Karpas-422 (cell line): ENCODE data around the gene ANKRD18A. TPM values are rescaled to one million over a fixed set of nuclear protein-coding genes. Genes with fewer than 3 reads are reported as not detected.
"Not testable (repeated sequence)": the region's sequence is repeated elsewhere in the genome, so short reads cannot be mapped to it uniquely, and the experiment has no call there.

Experiments
- DNase-seq: peaks from one replicate; pipeline ENCODE4 v3.0.0-alpha.2; 2015
- H2AFZ ChIP-seq: fragments of 200-600 bp; sonication (generic); 2 replicates; pipeline ENCODE4 v1.6.1; 2014; ENCODE audit warnings: antibody characterized with exemption, low read length, mixed read lengths
- H3K27ac ChIP-seq: fragments of 200-600 bp; sonication (generic); 2 replicates; pipeline ENCODE4 v1.5.1; 2014; ENCODE audit warnings: mild to moderate bottlenecking, low read length, moderate library complexity
- H3K27me3 ChIP-seq: fragments of 200-600 bp; sonication (generic); 2 replicates; pipeline ENCODE4 v1.6.1; 2014; ENCODE audit warnings: low read length, mixed read lengths
- H3K36me3 ChIP-seq: fragments of 200-600 bp; sonication (generic); 2 replicates; pipeline ENCODE4 v1.6.1; 2014; ENCODE audit warnings: low read length, mixed read lengths; ENCODE audit not compliant: insufficient read depth
- H3K4me1 ChIP-seq: fragments of 200-600 bp; sonication (generic); 2 replicates; pipeline ENCODE4 v1.6.1; 2014; ENCODE audit warnings: mild to moderate bottlenecking, low read length, mixed read lengths
- H3K4me2 ChIP-seq: fragments of 200-600 bp; sonication (generic); 2 replicates; pipeline ENCODE4 v1.6.1; 2014; ENCODE audit warnings: low read length, low read depth, mild to moderate bottlenecking; ENCODE audit not compliant: poor library complexity, severe bottlenecking
- H3K4me3 ChIP-seq: fragments of 200-600 bp; sonication (generic); 2 replicates; pipeline ENCODE4 v1.5.1; 2014; ENCODE audit warnings: mild to moderate bottlenecking, antibody characterized with exemption, low read length, mixed read lengths
- H3K79me2 ChIP-seq: fragments of 200-600 bp; sonication (generic); 2 replicates; pipeline ENCODE4 v1.6.1; 2014; ENCODE audit warnings: mild to moderate bottlenecking, low read length, mixed read lengths
- H3K9ac ChIP-seq: fragments of 200-600 bp; sonication (generic); 2 replicates; pipeline ENCODE4 v1.6.0; 2014; ENCODE audit warnings: low read length
- H3K9me2 ChIP-seq: fragments of 200-600 bp; sonication (generic), shearing (Covaris generic); replicated peaks from 2 replicates; pipeline ENCODE4 v1.6.0; 2014; ENCODE audit warnings: mild to moderate bottlenecking, low read length, moderate library complexity; ENCODE audit not compliant: insufficient read depth
- H3K9me3 ChIP-seq: fragments of 300-700, 200-600 bp; sonication (generic); 2 replicates; pipeline ENCODE4 v1.6.1; 2014; ENCODE audit warnings: low read length, mixed read lengths
- H4K20me1 ChIP-seq: fragments of 200-600 bp; sonication (generic); 2 replicates; pipeline ENCODE4 v1.6.1; 2014; ENCODE audit warnings: mild to moderate bottlenecking, antibody characterized with exemption, low read length, low read depth; ENCODE audit not compliant: insufficient read depth
- total RNA-seq: library from RNA; depleted of rRNA; stranded (reverse); fragments of >200 nt; shearing (Covaris generic); gene quantifications from 2 replicates; pipeline ENCODE4 v1.2.3, GENCODE V29; 2014; ENCODE audit warnings: low replicate concordance

ANKRD18A gene
- total RNA-seq, 1 experiment from 2014 or later = not detected

- not testable (repeated sequence) for H3K9me2 ChIP-seq, H3K27me3 ChIP-seq, H4K20me1 ChIP-seq, DNase-seq, H3K4me3 ChIP-seq, H3K9ac ChIP-seq, H3K4me2 ChIP-seq, H3K9me3 ChIP-seq, H3K4me1 ChIP-seq, H3K36me3 ChIP-seq, H3K79me2 ChIP-seq, H3K27ac ChIP-seq, H2AFZ ChIP-seq
Measured at GRCh38 chr9:38576181-38576580, 44.2 kb downstream of the ANKRD18A start.

DNA sequence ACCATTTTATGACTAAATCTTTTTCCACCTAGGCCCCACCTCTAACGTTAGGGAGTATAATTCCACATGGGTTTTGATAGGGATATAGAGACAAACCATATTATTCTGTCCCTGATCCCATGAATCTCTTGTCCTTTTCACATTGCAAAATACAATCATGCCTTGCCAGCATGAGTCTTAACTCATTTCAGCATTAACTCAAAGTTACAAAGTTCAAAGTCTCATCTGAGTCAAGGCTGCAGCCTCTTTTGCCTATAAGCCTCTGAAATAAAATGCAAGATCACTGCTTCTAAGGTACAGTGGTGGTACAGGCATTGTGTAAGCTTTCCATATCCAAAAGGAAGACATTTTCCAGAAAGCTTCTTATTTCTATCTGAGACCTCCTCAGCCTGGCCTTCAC, 54.3 kb downstream of the ANKRD18A start:
- H3K27ac ChIP-seq, H4K20me1 ChIP-seq, H3K36me3 ChIP-seq, H2AFZ ChIP-seq, H3K4me3 ChIP-seq, DNase-seq, H3K9me3 ChIP-seq, H3K4me2 ChIP-seq, H3K9me2 ChIP-seq, H3K79me2 ChIP-seq, H3K27me3 ChIP-seq, H3K4me1 ChIP-seq, H3K9ac ChIP-seq: not testable (repeated sequence)

- H3K4me3 ChIP-seq, H3K27ac ChIP-seq, H3K36me3 ChIP-seq, H3K4me1 ChIP-seq, H3K9me2 ChIP-seq, H3K4me2 ChIP-seq, DNase-seq, H3K79me2 ChIP-seq, H3K9ac ChIP-seq, H3K9me3 ChIP-seq, H3K27me3 ChIP-seq, H4K20me1 ChIP-seq, H2AFZ ChIP-seq: not testable (repeated sequence)
Measured at GRCh38 chr9:38565178-38565577, 55.2 kb downstream of the ANKRD18A start.

- H3K36me3 ChIP-seq, H3K9me3 ChIP-seq, H3K4me1 ChIP-seq, H3K4me2 ChIP-seq, H3K4me3 ChIP-seq, DNase-seq, H3K79me2 ChIP-seq, H3K9me2 ChIP-seq, H3K9ac ChIP-seq, H3K27me3 ChIP-seq, H3K27ac ChIP-seq, H4K20me1 ChIP-seq, H2AFZ ChIP-seq: not testable (repeated sequence)
Measured at GRCh38 chr9:38563911-38564310, 56.5 kb downstream of the ANKRD18A start.

GRCh38 chr9:38561134-38561533, 59.3 kb downstream of the ANKRD18A start:
- not testable (repeated sequence) for H3K4me2 ChIP-seq, H3K9me3 ChIP-seq, H3K27me3 ChIP-seq, H3K4me1 ChIP-seq, H3K36me3 ChIP-seq, H3K9me2 ChIP-seq, DNase-seq, H3K9ac ChIP-seq, H3K27ac ChIP-seq, H3K79me2 ChIP-seq, H2AFZ ChIP-seq, H4K20me1 ChIP-seq, H3K4me3 ChIP-seq

DNA sequence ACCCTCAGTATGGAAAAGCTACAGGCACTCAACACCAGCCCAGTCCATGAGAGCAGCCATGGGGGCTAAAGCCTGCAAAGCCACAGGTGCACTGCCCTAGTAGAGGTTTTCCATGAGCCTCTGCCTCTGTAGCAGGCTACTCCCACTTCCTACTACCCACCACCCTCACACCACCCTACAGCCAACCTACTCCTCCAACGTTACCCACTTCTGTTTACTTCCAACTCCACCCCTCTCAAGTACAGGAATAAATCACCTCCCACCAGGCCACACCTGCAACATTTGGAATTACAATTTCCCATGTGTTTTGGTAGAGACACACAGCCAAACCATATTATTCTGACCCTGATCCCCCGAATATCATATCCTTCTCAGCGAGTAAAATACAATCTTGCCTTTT, 61.2 kb downstream of the ANKRD18A start:
- H3K9ac ChIP-seq, H3K4me2 ChIP-seq, DNase-seq, H3K4me3 ChIP-seq, H3K36me3 ChIP-seq, H3K27ac ChIP-seq, H3K9me3 ChIP-seq, H3K79me2 ChIP-seq, H2AFZ ChIP-seq, H3K9me2 ChIP-seq, H4K20me1 ChIP-seq, H3K4me1 ChIP-seq, H3K27me3 ChIP-seq: not testable (repeated sequence)

GRCh38 chr9:38557746-38558145, 62.6 kb downstream of the ANKRD18A start:
- H4K20me1 ChIP-seq = not testable (repeated sequence)

GRCh38 chr9:38554966-38555365, 65.4 kb downstream of the ANKRD18A start:
- DNase-seq, H3K36me3 ChIP-seq, H2AFZ ChIP-seq, H3K4me1 ChIP-seq, H3K9ac ChIP-seq, H3K9me2 ChIP-seq, H3K27me3 ChIP-seq, H3K27ac ChIP-seq, H3K4me2 ChIP-seq, H3K79me2 ChIP-seq, H4K20me1 ChIP-seq, H3K9me3 ChIP-seq, H3K4me3 ChIP-seq: not testable (repeated sequence)

More at GRCh38 chr9:38557746-38558145, 62.6 kb downstream of the ANKRD18A start:
- H3K9me3 ChIP-seq, H3K27me3 ChIP-seq, H3K9me2 ChIP-seq, H3K36me3 ChIP-seq, DNase-seq, H3K9ac ChIP-seq, H3K79me2 ChIP-seq, H3K4me2 ChIP-seq, H3K4me3 ChIP-seq, H2AFZ ChIP-seq, H3K4me1 ChIP-seq, H3K27ac ChIP-seq: not testable (repeated sequence)

DNA sequence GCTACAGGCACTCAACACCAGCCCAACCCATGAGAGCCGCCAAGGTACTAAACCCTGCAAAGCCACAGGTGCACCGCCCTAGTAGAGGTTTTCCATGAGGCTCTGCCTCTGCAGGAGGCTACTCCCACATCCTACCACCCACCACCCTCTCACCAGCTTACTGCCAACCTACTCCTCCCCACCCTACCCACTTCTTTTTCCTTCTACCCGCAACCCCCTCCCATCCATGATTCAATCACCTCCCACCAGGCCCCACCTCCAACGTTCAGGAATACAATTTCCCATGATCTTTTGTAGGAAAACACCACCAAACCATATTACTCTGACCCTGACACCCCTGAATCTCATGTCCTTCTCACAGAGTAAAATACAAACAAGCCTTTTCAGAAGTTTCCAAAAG, 67.4 kb downstream of the ANKRD18A start:
- H3K9ac ChIP-seq, H3K36me3 ChIP-seq, H3K27ac ChIP-seq, H3K27me3 ChIP-seq, H4K20me1 ChIP-seq, H3K79me2 ChIP-seq, H3K9me3 ChIP-seq, H2AFZ ChIP-seq, H3K4me3 ChIP-seq, H3K4me2 ChIP-seq, H3K9me2 ChIP-seq, DNase-seq, H3K4me1 ChIP-seq: not testable (repeated sequence)
